ENCODE results near the gene ZNF324.

ZNF324 gene

DNA sequence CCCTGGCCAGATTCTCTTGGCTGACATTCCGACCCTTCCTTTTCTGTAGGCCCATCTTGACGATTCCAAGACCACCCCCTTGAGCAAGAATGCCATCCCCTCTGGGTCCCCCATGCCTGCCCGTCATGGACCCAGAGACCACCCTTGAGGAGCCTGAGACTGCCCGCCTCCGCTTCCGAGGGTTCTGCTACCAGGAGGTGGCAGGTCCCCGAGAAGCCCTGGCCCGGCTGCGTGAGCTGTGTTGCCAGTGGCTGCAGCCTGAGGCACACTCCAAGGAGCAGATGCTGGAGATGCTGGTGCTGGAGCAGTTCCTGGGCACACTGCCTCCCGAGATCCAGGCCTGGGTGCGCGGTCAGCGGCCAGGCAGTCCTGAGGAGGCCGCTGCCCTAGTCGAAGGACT, 10.2 kb downstream of the ZNF324 start:
- TF ChIP-seq ZFP3 (CRISPR knock-in tag; IDR thresholded peaks at IDR 0.05): no peak
- TF ChIP-seq CREB5 (CRISPR knock-in tag; IDR thresholded peaks at IDR 0.05; ENCODE audit: low read depth): no peak
- no peak for TF ChIP-seq ZNF8 (CRISPR knock-in tag; IDR thresholded peaks at IDR 0.05)
- no peak for TF ChIP-seq SNAI2 (CRISPR knock-in tag; IDR thresholded peaks at IDR 0.05)
- TF ChIP-seq GLIS3 (CRISPR knock-in tag; IDR thresholded peaks at IDR 0.05): no peak
- no peak for TF ChIP-seq ZFP30 (CRISPR knock-in tag; IDR thresholded peaks at IDR 0.05)
- TF ChIP-seq CSDC2 (CRISPR knock-in tag; IDR thresholded peaks at IDR 0.05): no peak
- no peak for TF ChIP-seq ZNF565 (CRISPR knock-in tag; conservative IDR thresholded peaks at IDR 0.05; ENCODE audit: low read depth)
- TF ChIP-seq, protein P1, sequence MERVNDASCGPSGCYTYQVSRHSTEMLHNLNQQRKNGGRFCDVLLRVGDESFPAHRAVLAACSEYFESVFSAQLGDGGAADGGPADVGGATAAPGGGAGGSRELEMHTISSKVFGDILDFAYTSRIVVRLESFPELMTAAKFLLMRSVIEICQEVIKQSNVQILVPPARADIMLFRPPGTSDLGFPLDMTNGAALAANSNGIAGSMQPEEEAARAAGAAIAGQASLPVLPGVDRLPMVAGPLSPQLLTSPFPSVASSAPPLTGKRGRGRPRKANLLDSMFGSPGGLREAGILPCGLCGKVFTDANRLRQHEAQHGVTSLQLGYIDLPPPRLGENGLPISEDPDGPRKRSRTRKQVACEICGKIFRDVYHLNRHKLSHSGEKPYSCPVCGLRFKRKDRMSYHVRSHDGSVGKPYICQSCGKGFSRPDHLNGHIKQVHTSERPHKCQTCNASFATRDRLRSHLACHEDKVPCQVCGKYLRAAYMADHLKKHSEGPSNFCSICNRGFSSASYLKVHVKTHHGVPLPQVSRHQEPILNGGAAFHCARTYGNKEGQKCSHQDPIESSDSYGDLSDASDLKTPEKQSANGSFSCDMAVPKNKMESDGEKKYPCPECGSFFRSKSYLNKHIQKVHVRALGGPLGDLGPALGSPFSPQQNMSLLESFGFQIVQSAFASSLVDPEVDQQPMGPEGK (CRISPR knock-in tag; IDR thresholded peaks at IDR 0.05; ENCODE audit: borderline replicate concordance): no peak
- no peak for TF ChIP-seq POU6F1 (CRISPR knock-in tag; IDR thresholded peaks at IDR 0.05; ENCODE audit: borderline replicate concordance, low read depth)
- no peak for TF ChIP-seq ZNF70 (CRISPR knock-in tag; IDR thresholded peaks at IDR 0.05)
- TF ChIP-seq PPARA (CRISPR knock-in tag; IDR thresholded peaks at IDR 0.05; ENCODE audit: borderline replicate concordance): no peak
- no peak for TF ChIP-seq TSHZ2 (CRISPR knock-in tag; IDR thresholded peaks at IDR 0.05)
- no peak for TF ChIP-seq OSR1 (CRISPR knock-in tag; IDR thresholded peaks at IDR 0.05)
- ATAC-seq: no peak

DNA sequence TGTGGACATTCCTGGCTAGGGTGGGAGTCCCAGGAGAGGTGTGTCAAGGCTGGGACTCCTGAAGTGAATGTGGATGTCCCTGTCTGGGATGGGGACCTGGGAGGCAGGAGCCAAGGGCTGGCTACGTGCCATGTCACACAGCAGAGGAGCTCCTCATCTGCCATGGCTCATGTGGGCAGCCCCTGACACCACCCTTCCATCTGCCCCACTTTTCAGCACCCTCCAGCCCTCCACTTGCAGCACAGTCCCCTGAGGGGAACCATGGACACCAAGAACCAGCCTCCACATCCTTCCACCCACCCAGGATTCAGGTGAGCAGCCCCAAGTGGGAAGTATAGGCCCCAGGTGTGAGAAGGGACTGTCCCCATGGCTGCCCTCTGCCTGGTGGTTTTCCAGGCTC, 11.0 kb downstream of the ZNF324 start:
- ATAC-seq: no peak
- TF ChIP-seq BACH2 (CRISPR knock-in tag; IDR thresholded peaks at IDR 0.05; ENCODE audit: borderline replicate concordance): no peak

- no peak for ATAC-seq
- TF ChIP-seq ZNF565 (CRISPR knock-in tag; conservative IDR thresholded peaks at IDR 0.05; ENCODE audit: low read depth) (no peak), ZFP30 (CRISPR knock-in tag; IDR thresholded peaks at IDR 0.05) (no peak), POU6F1 (CRISPR knock-in tag; IDR thresholded peaks at IDR 0.05; ENCODE audit: borderline replicate concordance, low read depth) (no peak), SNAI2 (CRISPR knock-in tag; IDR thresholded peaks at IDR 0.05) (no peak), ARNTL (CRISPR knock-in tag; IDR thresholded peaks at IDR 0.05; ENCODE audit: borderline replicate concordance, low read depth) (no peak), GLIS3 (CRISPR knock-in tag; IDR thresholded peaks at IDR 0.05) (no peak), BACH2 (CRISPR knock-in tag; IDR thresholded peaks at IDR 0.05; ENCODE audit: borderline replicate concordance) (no peak), ZC3H10 (CRISPR knock-in tag; IDR thresholded peaks at IDR 0.05) (no peak), ZFP3 (CRISPR knock-in tag; IDR thresholded peaks at IDR 0.05) (no peak), PPARA (CRISPR knock-in tag; IDR thresholded peaks at IDR 0.05; ENCODE audit: borderline replicate concordance) (no peak), CREB5 (CRISPR knock-in tag; IDR thresholded peaks at IDR 0.05; ENCODE audit: low read depth) (no peak), OSR1 (CRISPR knock-in tag; IDR thresholded peaks at IDR 0.05) (no peak), RARB (CRISPR knock-in tag; IDR thresholded peaks at IDR 0.05) (no peak), CSDC2 (CRISPR knock-in tag; IDR thresholded peaks at IDR 0.05) (no peak), ZNF8 (CRISPR knock-in tag; IDR thresholded peaks at IDR 0.05) (no peak), ZNF70 (CRISPR knock-in tag; IDR thresholded peaks at IDR 0.05) (no peak)
- TF ChIP-seq, protein P1 (CRISPR knock-in tag; IDR thresholded peaks at IDR 0.05; ENCODE audit: borderline replicate concordance): no peak
- TF ChIP-seq, protein P2, sequence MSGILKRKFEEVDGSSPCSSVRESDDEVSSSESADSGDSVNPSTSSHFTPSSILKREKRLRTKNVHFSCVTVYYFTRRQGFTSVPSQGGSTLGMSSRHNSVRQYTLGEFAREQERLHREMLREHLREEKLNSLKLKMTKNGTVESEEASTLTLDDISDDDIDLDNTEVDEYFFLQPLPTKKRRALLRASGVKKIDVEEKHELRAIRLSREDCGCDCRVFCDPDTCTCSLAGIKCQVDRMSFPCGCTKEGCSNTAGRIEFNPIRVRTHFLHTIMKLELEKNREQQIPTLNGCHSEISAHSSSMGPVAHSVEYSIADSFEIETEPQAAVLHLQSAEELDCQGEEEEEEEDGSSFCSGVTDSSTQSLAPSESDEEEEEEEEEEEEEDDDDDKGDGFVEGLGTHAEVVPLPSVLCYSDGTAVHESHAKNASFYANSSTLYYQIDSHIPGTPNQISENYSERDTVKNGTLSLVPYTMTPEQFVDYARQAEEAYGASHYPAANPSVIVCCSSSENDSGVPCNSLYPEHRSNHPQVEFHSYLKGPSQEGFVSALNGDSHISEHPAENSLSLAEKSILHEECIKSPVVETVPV (CRISPR knock-in tag; IDR thresholded peaks at IDR 0.05): no peak
These were observed 12.4 kb downstream of the ZNF324 start for GRCh38 chr19:58479303-58479702.
